GM18498 (cell line): ENCODE results near the gene RAB11A.

Experiments
- ATAC-seq: cut with Tn5 transposase; IDR thresholded peaks from one replicate; pipeline ENCODE4 v1.9.1; 2021; ENCODE audit warnings: mild to moderate bottlenecking, moderate library complexity; ENCODE audit not compliant: unreplicated experiment

RAB11A gene

GRCh38 chr15:65935391-65935790, 66.1 kb downstream of the RAB11A start:
- no peak for ATAC-seq

GRCh38 chr15:65936282-65936681, 67.0 kb downstream of the RAB11A start:
- no peak for ATAC-seq

- no peak for ATAC-seq
Observed at GRCh38 chr15:65937054-65937453, 67.8 kb downstream of the RAB11A start.

GRCh38 chr15:65937476-65937875, 68.2 kb downstream of the RAB11A start:
- no peak for ATAC-seq

GRCh38 chr15:65938604-65939003, 69.3 kb downstream of the RAB11A start:
- no peak for ATAC-seq

- no peak for ATAC-seq
Observed at GRCh38 chr15:65939901-65940617, 70.8 kb downstream of the RAB11A start.

- ATAC-seq = no peak
Observed at GRCh38 chr15:65940618-65940909, 71.3 kb downstream of the RAB11A start.
